NOMO-1 treated with dmso at 0.1 percent for 144 hours (cell line): ENCODE results near the gene AEBP1.

Experiments used
- DNase-seq: peaks from one replicate; lab custom pipeline; 2025; ENCODE audit not compliant: unreplicated experiment; lab: John Stamatoyannopoulos, UW

Gene AEBP1

DNA sequence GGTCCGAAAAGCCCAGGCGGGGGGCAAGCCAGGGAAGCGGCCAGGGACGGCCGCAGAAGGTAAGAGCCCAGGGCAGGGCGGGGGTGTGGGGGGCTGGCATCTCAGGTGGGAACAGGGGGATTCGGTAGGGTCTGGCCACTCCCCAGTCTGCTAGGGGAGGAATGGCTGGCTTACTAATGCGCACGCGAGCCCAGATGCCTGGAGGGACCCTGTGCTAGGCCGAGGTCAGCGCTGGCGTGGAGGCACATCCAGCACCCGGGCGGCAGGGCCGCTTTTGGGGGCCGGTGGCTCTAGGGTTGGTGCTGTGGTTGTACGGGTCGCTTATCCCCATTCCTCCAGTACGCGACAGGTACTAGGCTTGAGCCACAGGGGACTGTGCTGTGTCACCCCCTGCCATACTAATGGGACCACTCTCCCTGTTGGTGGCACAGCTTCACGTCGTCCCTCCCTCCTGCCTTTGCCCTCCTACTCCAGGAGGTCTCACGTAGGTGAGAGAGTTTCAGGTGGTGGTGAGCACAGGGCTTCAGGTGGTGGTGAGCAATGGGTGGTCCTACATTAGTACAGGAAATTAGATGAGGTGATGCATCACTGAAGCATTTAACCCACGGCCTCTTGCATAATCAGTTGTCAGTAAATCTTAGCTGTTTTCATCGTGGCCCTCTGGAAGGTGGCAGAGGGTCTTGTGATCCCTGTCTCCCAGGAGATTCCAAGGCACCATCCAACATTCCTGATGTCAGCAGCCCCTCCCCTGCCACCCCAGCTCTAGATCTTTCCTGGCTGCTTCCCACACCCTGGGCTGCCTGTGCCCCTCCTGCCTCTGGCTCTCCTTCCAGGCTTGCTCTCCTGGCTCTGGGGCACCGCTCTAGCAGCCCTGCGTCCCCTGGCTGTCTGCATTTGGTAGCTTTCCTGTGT, 971 bp downstream of the AEBP1 start:
- no peak for DNase-seq

GRCh38 chr7:44105832-44106231, 1.7 kb downstream of the AEBP1 start:
- no peak for DNase-seq

DNA sequence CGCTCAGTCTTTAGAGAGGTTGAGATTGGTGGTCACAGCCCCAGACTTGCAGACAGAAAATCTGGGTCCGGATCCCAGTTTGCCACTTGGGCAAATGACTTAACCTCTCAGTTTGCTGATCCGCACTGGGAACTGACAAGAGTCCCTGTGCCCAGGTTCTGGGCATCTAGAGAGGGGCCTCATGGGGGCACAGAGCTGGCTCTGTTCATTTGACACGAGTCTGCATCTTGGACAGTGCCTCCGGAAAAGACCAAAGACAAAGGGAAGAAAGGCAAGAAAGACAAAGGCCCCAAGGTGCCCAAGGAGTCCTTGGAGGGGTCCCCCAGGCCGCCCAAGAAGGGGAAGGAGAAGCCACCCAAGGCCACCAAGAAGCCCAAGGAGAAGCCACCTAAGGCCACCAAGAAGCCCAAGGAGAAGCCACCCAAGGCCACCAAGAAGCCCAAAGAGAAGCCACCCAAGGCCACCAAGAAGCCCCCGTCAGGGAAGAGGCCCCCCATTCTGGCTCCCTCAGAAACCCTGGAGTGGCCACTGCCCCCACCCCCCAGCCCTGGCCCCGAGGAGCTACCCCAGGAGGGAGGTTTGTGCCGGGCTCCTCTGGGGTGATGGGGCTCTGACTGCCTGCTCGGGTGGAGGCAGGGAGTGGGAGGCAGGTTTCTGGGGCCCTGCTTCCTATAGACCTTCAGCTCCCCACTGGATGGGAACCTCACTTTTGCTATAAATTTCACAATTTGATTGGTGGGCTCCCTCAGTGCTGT, 2.3 kb downstream of the AEBP1 start:
- no peak for DNase-seq

GRCh38 chr7:44107116-44107960, 3.2 kb downstream of the AEBP1 start:
- DNase-seq: no peak

GRCh38 chr7:44107961-44108767, 4.0 kb downstream of the AEBP1 start:
- DNase-seq: no peak

DNA sequence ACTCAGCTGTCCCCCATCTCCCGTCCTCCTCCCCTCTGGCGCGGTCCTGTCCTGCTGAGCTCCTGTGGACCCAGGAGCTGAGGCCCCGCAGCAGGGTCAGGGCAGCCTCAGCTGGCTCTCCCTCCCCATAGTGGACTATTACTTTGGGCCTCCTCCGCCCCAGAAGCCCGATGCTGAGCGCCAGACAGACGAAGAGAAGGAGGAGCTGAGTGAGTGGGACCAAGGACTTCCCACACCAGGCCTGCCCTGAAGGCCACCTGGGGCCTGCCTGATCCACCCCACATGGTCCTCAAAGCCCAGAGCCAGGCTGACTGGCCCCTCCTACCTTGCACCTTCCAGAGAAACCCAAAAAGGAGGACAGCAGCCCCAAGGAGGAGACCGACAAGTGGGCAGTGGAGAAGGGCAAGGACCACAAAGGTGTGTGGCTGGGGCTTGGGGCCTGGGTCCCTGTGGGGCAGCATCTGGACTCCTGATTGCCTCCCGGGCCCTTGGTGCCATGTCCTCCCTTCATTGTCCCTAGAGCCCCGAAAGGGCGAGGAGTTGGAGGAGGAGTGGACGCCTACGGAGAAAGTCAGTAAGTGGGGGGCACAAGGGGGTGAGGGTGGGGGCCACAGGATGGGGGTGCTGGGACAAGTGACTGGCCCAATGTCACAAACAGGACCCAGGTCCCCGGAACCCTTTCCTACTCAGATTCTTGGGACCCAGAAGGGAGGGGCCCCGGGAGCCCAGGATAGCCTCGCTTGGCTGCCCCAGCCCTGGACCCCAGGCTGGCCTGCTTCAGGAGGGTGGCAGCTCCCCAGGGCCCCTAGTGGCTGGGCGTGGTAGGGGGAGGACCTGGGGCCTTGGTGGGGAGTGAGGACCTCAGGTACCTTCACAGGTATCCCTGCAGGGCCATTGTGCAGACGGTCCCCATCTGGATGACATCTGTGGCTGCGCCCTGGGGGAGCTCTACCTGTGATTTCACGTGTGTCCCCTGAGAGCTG, 4.9 kb downstream of the AEBP1 start:
- DNase-seq: no peak

DNA sequence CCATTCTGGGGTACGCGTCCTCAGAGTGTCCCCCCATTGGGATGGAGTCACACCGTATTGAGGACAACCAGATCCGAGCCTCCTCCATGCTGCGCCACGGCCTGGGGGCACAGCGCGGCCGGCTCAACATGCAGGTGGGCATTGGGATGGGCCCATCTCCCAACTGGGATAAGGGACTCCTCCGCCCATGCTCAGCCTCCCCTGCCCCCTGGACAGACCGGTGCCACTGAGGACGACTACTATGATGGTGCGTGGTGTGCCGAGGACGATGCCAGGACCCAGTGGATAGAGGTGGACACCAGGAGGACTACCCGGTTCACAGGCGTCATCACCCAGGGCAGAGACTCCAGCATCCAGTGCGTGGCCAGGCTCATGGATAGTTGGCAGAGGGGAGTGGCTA, 5.8 kb downstream of the AEBP1 start:
- DNase-seq: no peak

DNA sequence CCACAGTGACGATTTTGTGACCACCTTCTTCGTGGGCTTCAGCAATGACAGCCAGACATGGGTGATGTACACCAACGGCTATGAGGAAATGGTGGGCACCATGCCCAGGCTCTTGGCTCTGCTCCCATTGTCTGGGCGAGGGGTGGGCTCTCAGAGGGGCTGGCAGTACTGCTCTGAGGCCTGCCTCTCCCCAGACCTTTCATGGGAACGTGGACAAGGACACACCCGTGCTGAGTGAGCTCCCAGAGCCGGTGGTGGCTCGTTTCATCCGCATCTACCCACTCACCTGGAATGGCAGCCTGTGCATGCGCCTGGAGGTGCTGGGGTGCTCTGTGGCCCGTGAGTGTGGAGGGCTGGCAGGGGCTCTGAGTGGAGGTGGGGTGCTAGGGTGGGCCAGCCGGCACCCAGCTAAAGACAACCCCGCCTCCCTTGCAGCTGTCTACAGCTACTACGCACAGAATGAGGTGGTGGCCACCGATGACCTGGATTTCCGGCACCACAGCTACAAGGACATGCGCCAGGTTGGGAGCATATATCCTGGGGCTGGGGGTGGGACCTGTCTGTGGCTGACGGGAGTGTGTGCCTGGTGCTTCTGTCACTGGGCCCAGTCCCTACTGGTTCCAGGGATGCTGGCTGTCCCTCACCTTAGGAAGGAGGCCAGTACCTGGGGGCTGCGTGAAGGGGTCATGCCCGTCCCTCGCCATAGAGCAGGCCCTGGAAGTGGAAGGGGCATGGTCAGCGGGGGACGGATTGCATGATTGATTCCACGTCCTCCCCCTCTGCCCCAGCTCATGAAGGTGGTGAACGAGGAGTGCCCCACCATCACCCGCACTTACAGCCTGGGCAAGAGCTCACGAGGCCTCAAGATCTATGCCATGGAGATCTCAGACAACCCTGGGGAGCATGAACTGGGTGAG, 6.8 kb downstream of the AEBP1 start:
- no peak for DNase-seq

DNA sequence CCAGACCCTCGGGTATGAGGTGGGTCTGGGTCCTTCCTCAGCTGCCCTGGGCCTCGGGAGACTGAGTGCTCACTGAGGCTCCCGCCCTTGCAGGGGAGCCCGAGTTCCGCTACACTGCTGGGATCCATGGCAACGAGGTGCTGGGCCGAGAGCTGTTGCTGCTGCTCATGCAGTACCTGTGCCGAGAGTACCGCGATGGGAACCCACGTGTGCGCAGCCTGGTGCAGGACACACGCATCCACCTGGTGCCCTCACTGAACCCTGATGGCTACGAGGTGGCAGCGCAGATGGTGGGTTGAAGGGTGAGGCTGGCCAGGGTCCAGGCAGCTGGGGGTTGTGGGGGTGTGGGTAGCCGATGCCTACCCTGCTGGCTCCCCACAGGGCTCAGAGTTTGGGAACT, 7.6 kb downstream of the AEBP1 start:
- no peak for DNase-seq

DNA sequence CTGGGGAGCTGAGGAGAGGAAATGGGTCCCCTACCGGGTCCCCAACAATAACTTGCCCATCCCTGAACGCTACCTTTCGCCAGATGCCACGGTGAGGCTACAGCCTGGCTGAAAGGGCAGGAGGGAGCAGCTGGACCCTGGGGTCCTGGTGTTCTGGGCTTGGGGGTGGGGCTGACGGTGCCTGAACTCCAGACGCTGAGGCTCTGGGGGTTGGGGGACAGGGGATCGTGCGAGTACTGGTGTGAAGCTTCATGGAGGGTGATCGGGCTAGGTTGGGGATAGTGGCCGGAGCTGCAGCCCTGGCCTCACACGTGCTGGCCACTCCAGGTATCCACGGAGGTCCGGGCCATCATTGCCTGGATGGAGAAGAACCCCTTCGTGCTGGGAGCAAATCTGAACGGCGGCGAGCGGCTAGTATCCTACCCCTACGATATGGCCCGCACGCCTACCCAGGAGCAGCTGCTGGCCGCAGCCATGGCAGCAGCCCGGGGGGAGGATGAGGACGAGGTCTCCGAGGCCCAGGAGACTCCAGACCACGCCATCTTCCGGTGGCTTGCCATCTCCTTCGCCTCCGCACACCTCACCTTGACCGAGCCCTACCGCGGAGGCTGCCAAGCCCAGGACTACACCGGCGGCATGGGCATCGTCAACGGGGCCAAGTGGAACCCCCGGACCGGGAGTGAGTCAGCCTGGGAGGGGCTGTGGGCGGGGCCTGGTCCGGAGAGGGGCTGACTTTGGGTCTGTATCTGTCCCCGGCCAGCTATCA, 8.3 kb downstream of the AEBP1 start:
- DNase-seq: no peak

DNA sequence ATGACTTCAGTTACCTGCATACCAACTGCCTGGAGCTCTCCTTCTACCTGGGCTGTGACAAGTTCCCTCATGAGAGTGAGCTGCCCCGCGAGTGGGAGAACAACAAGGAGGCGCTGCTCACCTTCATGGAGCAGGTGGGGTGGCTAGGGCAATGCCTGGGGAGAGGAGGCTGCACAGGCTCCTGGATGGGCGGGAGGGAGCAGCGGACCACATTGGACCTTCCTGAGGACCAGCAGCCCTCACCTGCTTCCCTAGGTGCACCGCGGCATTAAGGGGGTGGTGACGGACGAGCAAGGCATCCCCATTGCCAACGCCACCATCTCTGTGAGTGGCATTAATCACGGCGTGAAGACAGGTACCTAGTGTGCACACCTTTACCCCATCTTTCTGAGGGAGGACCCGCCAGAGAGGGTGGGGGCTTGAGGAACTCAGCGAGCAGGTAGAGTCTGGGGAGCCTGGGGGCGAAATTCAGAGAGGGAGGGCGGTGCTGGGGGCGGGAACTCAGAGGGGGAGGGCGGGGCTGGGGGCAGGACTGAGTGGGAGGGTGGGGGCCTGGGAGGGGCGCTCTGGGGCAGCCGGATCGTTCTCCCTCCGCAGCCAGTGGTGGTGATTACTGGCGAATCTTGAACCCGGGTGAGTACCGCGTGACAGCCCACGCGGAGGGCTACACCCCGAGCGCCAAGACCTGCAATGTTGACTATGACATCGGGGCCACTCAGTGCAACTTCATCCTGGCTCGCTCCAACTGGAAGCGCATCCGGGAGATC, 9.0 kb downstream of the AEBP1 start:
- no peak for DNase-seq

DNA sequence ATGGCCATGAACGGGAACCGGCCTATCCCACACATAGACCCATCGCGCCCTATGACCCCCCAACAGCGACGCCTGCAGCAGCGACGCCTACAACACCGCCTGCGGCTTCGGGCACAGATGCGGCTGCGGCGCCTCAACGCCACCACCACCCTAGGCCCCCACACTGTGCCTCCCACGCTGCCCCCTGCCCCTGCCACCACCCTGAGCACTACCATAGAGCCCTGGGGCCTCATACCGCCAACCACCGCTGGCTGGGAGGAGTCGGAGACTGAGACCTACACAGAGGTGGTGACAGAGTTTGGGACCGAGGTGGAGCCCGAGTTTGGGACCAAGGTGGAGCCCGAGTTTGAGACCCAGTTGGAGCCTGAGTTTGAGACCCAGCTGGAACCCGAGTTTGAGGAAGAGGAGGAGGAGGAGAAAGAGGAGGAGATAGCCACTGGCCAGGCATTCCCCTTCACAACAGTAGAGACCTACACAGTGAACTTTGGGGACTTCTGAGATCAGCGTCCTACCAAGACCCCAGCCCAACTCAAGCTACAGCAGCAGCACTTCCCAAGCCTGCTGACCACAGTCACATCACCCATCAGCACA, 9.7 kb downstream of the AEBP1 start:
- DNase-seq: no peak

DNA sequence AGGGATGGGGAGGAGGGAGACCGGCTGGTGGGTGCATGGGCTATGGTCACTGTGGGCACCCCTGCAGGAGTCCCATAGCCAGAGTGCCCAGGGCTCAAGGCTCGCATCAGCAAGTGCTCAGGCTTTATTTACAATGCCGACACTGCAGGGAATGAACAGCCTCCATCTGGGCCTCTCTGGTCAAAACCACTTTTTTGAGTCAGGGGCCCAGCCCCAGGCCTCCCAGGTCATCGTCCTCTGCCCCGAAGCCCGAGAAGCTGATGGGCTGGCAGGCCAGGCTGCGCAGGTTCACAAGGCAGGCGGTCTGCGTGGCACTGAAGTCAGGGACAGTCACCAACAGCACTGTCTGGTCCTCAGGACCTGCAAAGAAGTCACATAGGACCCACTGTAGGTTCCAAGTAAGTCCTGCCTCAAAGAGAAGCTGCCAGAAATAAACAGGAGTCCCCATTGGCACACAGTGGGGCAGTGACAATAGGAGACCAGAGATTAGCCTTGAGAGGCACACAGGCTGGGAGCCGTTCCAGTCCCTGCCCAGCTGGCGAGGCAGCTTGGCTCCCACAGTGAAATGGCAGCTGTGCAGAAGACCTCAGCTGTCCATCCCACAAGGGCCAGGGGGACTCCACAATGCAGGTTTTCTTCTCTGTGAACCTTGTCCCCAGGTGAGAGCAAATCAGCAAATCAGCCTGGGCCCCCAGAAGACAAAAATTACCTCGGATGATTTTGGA, 10.6 kb downstream of the AEBP1 start:
- DNase-seq: no peak

- no peak for DNase-seq
These were observed 12.1 kb downstream of the AEBP1 start for GRCh38 chr7:44116087-44116788.
